Endodermal cell (in vitro differentiated cells): ENCODE data around the gene OSBPL8. TPM values are rescaled to one million over a fixed set of nuclear protein-coding genes. Genes with fewer than 3 reads are reported as not detected.

Experiments
- DNase-seq: peaks from one replicate; pipeline ENCODE4 v3.0.0-alpha.2; 2017
- H3K27ac ChIP-seq: 2 replicates; pipeline ENCODE4 v1.5.1; 2013; ENCODE audit warnings: mild to moderate bottlenecking, low read depth, low read length, moderate library complexity
- H3K27me3 ChIP-seq: 2 replicates; pipeline ENCODE4 v1.6.1; 2013; ENCODE audit warnings: mild to moderate bottlenecking, low read length, moderate library complexity; ENCODE audit not compliant: insufficient read depth, control insufficient read depth, poor library complexity, severe bottlenecking
- H3K36me3 ChIP-seq: 2 replicates; pipeline ENCODE4 v1.7.0; 2013; ENCODE audit warnings: mild to moderate bottlenecking, low read length, moderate library complexity; ENCODE audit not compliant: control insufficient read depth, insufficient read depth
- H3K4me1 ChIP-seq: one replicate; pipeline ENCODE4 v1.7.0; 2013; ENCODE audit warnings: low read length; ENCODE audit not compliant: control insufficient read depth, insufficient read depth
- H3K4me3 ChIP-seq: 2 replicates; pipeline ENCODE4 v1.5.1; 2013; ENCODE audit warnings: mild to moderate bottlenecking, low read length, moderate library complexity
- H3K9ac ChIP-seq: 2 replicates; pipeline ENCODE4 v1.6.1; 2013; ENCODE audit warnings: mild to moderate bottlenecking, low read length, moderate library complexity; ENCODE audit not compliant: poor library complexity, severe bottlenecking; ENCODE audit errors: extremely low read depth
- H3K9me3 ChIP-seq: 2 replicates; pipeline ENCODE4 v1.6.1; 2013; ENCODE audit warnings: mild to moderate bottlenecking, low read length, moderate library complexity; ENCODE audit not compliant: control insufficient read depth
- H3K27ac Mint-ChIP-seq: 2 replicates; pipeline ENCODE4 v1.8.0; 2020; ENCODE audit warnings: mixed read lengths
- H3K27me3 Mint-ChIP-seq: 2 replicates; pipeline ENCODE4 v1.8.0; 2021; ENCODE audit warnings: mild to moderate bottlenecking, mixed read lengths; ENCODE audit not compliant: insufficient read depth
- H3K36me3 Mint-ChIP-seq: 2 replicates; pipeline ENCODE4 v1.8.0; 2020; ENCODE audit warnings: low read depth, mixed read lengths
- H3K4me1 Mint-ChIP-seq: 2 replicates; pipeline ENCODE4 v1.8.0; 2020; ENCODE audit warnings: mixed read lengths
- H3K4me3 Mint-ChIP-seq: 2 replicates; pipeline ENCODE4 v1.8.0; 2020; ENCODE audit warnings: mild to moderate bottlenecking, moderate library complexity, mixed read lengths
- H3K9me3 Mint-ChIP-seq: 2 replicates; pipeline ENCODE4 v1.8.0; 2020; ENCODE audit warnings: mild to moderate bottlenecking, mixed read lengths
- CTCF ChIP-seq: fragments of 200-600 bp; sonication (generic); conservative IDR thresholded peaks from 2 replicates; pipeline ENCODE4 v1.5.0; 2021; ENCODE audit warnings: antibody characterized with exemption, mild to moderate bottlenecking
- WGBS, 2 experiments: methylation state at CpG; one replicate each; pipeline versions ENCODE4 v1.1.5 to v1.1.7; 2013; ENCODE audit warnings: missing lambda C conversion rate in 2 of 2, mixed read lengths in 1 of 2; ENCODE audit not compliant: insufficient coverage in 1 of 2, insufficient read length in 1 of 2; 5-methylcytosine and 5-hydroxymethylcytosine counted together
- total RNA-seq, 2 donors: library from RNA; stranded (reverse); fragmentation: NEBNext Ultra II Directional in 1 of 2; extraction: Animal tissue kit (Norgen Biotek cat#: 25700) in 1 of 2; gene quantifications; 2 replicates in 1 of 2; 3 replicates in 1 of 2; pipeline ENCODE4 v1.2.1, GENCODE V29; 2021

Gene OSBPL8
- total RNA-seq, 2 donors from 2014 or later = 44.0 to 58.8 TPM

- Histone ChIP-seq H3K4me1 (no peaks in the 10 kb centered on the region), H3K9ac (no peak overlapping the region), H3K27ac (no peak overlapping the region), H3K9me3 (no peaks in the 10 kb centered on the region), H3K27me3 (no peaks in the 10 kb centered on the region), H3K36me3 (no peaks in the 10 kb centered on the region), H3K4me3 (no peak overlapping the region)
- DNase-seq = no peak
- no peaks in the 10 kb centered on the region for H3K4me1 Mint-ChIP-seq
- no peak overlapping the region for H3K27ac Mint-ChIP-seq
- 98 to 100% methylated on average over 1 to 3 of the region's 3 CpGs for WGBS, 2 experiments
- no peaks in the 10 kb centered on the region for H3K9me3 Mint-ChIP-seq
- H3K4me3 Mint-ChIP-seq = no peak overlapping the region
- peaks cover 3% of the 10 kb centered on the region for H3K27me3 Mint-ChIP-seq
- TF ChIP-seq CTCF = no peak
- no peaks in the 10 kb centered on the region for H3K36me3 Mint-ChIP-seq
Observed at GRCh38 chr12:76337583-76337982, 222.0 kb downstream of the OSBPL8 start.

- Histone ChIP-seq H3K27me3 (no peaks in the 10 kb centered on the region), H3K4me3 (no peak overlapping the region), H3K36me3 (peaks cover 3% of the 10 kb centered on the region), H3K27ac (no peak overlapping the region), H3K4me1 (no peaks in the 10 kb centered on the region), H3K9me3 (peaks cover 14% of the 10 kb centered on the region), H3K9ac (no peak overlapping the region)
- Mint-ChIP-seq H3K27me3 (no peaks in the 10 kb centered on the region), H3K36me3 (no peaks in the 10 kb centered on the region), H3K4me3 (no peak overlapping the region), H3K27ac (no peak overlapping the region), H3K4me1 (peaks cover 4% of the 10 kb centered on the region), H3K9me3 (peaks cover 17% of the 10 kb centered on the region)
- WGBS, 2 experiments = 100% methylated on average over 1 of the region's 1 CpG; no CpG with 5 or more reads in 1 of the 2 experiments
- no peak for DNase-seq
- no peak for TF ChIP-seq CTCF
Observed at GRCh38 chr12:76332606-76333005, 227.0 kb downstream of the OSBPL8 start.

- no peak for DNase-seq
- Histone ChIP-seq H3K27ac (no peak overlapping the region), H3K9ac (no peak overlapping the region), H3K36me3 (peaks cover 3% of the 10 kb centered on the region), H3K4me3 (peak overlapping the region; percentile 5), H3K9me3 (peaks cover 28% of the 10 kb centered on the region), H3K4me1 (no peaks in the 10 kb centered on the region), H3K27me3 (no peaks in the 10 kb centered on the region)
- Mint-ChIP-seq H3K27me3 (no peaks in the 10 kb centered on the region), H3K4me1 (peaks cover 4% of the 10 kb centered on the region), H3K9me3 (peaks cover 33% of the 10 kb centered on the region), H3K4me3 (no peak overlapping the region), H3K27ac (no peak overlapping the region), H3K36me3 (peaks cover 5% of the 10 kb centered on the region)
- no peak for TF ChIP-seq CTCF
- 90% methylated on average over 5 of the region's 5 CpGs; no CpG with 5 or more reads in 1 of the 2 experiments for WGBS, 2 experiments
Observed at GRCh38 chr12:76329606-76330005, 230.0 kb downstream of the OSBPL8 start.
